ENCODE measurements around the gene ANKRD27.
"Not testable (repeated sequence)": the region's sequence is repeated elsewhere in the genome, so short reads cannot be mapped to it uniquely, and the experiment has no call there.

ANKRD27 gene

GRCh38 chr19:32674931-32675719 lies at the start of gene ANKRD27:
Gene ANKRD27 (minus strand): TSS chr19:32675180. CDS start chr19:32659015, 16,165 bp downstream.
- DNase-seq (ENCODE audit: low spot score): peak; percentile 96

- DNase-seq (ENCODE audit: low spot score): no peak
Measured at GRCh38 chr19:32720936-32721250, 45.9 kb upstream of the ANKRD27 start.

- DNase-seq (ENCODE audit: low spot score): no peak
Measured at GRCh38 chr19:32720216-32720935, 45.4 kb upstream of the ANKRD27 start.

- DNase-seq (ENCODE audit: low spot score): no peak
Measured at GRCh38 chr19:32719611-32720059, 44.7 kb upstream of the ANKRD27 start, which contains the start of gene TDRD12. Gene TDRD12 (plus strand): TSS chr19:32719767. CDS start chr19:32720073, 306 bp downstream.

- no peak for DNase-seq (ENCODE audit: low spot score)
Measured at GRCh38 chr19:32718286-32718685, 43.3 kb upstream of the ANKRD27 start.

- DNase-seq (ENCODE audit: low spot score): no peak
Measured at GRCh38 chr19:32717496-32717895, 42.5 kb upstream of the ANKRD27 start.

GRCh38 chr19:32716203-32716602 lies 41.2 kb upstream of the ANKRD27 start:
- DNase-seq (ENCODE audit: low spot score): not testable (repeated sequence)

- no peak for DNase-seq (ENCODE audit: low spot score)
Measured at GRCh38 chr19:32711747-32712146, 36.8 kb upstream of the ANKRD27 start.

GRCh38 chr19:32709032-32709431 lies 34.1 kb upstream of the ANKRD27 start:
- DNase-seq (ENCODE audit: low spot score): no peak

GRCh38 chr19:32708457-32708856 lies 33.5 kb upstream of the ANKRD27 start:
- DNase-seq (ENCODE audit: low spot score): no peak

GRCh38 chr19:32704006-32704405 lies 29.0 kb upstream of the ANKRD27 start:
- DNase-seq (ENCODE audit: low spot score): not testable (repeated sequence)

- no peak for DNase-seq (ENCODE audit: low spot score)
Measured at GRCh38 chr19:32702010-32702409, 27.0 kb upstream of the ANKRD27 start.

- DNase-seq (ENCODE audit: low spot score): not testable (repeated sequence)
Measured at GRCh38 chr19:32700129-32700528, 25.1 kb upstream of the ANKRD27 start.

GRCh38 chr19:32696771-32697170 lies 21.8 kb upstream of the ANKRD27 start:
- DNase-seq (ENCODE audit: low spot score): not testable (repeated sequence)

- not testable (repeated sequence) for DNase-seq (ENCODE audit: low spot score)
Measured at GRCh38 chr19:32695506-32695905, 20.5 kb upstream of the ANKRD27 start.

- DNase-seq (ENCODE audit: low spot score): not testable (repeated sequence)
Measured at GRCh38 chr19:32694851-32695250, 19.9 kb upstream of the ANKRD27 start.

GRCh38 chr19:32694316-32694715 lies 19.3 kb upstream of the ANKRD27 start:
- not testable (repeated sequence) for DNase-seq (ENCODE audit: low spot score)

- not testable (repeated sequence) for DNase-seq (ENCODE audit: low spot score)
Measured at GRCh38 chr19:32693151-32694108, 18.4 kb upstream of the ANKRD27 start.

GRCh38 chr19:32692727-32693061 lies 17.7 kb upstream of the ANKRD27 start:
- DNase-seq (ENCODE audit: low spot score): no peak

GRCh38 chr19:32691952-32692726 lies 17.2 kb upstream of the ANKRD27 start:
- peak; percentile 47 for DNase-seq (ENCODE audit: low spot score)

- peak; percentile 85 for DNase-seq (ENCODE audit: low spot score)
Measured at GRCh38 chr19:32691291-32691951, 16.4 kb upstream of the ANKRD27 start, which contains the start of gene NUDT19. Gene NUDT19 (plus strand): TSS chr19:32691821. CDS start chr19:32691961, 140 bp downstream.
